BJ (cell line): ENCODE results near the gene MKRN3. TPM values are rescaled to one million over a fixed set of nuclear protein-coding genes. Genes with fewer than 3 reads are reported as not detected.

Experiments used
- CTCF ChIA-PET: fragments of 350-600 bp; formaldehyde crosslinking; extraction: SDS; loops from one replicate; lab custom pipeline; 2021; ENCODE audit warnings: antibody characterized with exemption, inconsistent platforms; lab: Yijun Ruan, JAX
- POLR2A ChIA-PET: fragments of 300-600 bp; sonication (Branson Sonifier 250); formaldehyde crosslinking; extraction: SDS; loops from one replicate; lab custom pipeline; 2021; ENCODE audit warnings: antibody characterized with exemption; lab: Charles Lee
- DNase-seq: peaks from one replicate; pipeline ENCODE4 v3.0.0-alpha.2; 2011; ENCODE audit warnings: low read depth
- H3K27me3 ChIP-seq: 2 replicates; pipeline ENCODE4 v1.6.0; 2011; ENCODE audit warnings: low read length; ENCODE audit not compliant: control insufficient read depth, insufficient read depth
- H3K36me3 ChIP-seq: 2 replicates; pipeline ENCODE4 v1.5.1; 2011; ENCODE audit warnings: low read length; ENCODE audit not compliant: control insufficient read depth, insufficient read depth
- H3K4me3 ChIP-seq: 2 replicates; pipeline ENCODE4 v1.5.1; 2011; ENCODE audit warnings: low read depth, mild to moderate bottlenecking, control low read depth, low read length
- CTCF ChIP-seq: IDR thresholded peaks from 2 replicates; pipeline ENCODE4 v1.5.1; 2011; ENCODE audit warnings: low read depth, mild to moderate bottlenecking, control low read depth, inconsistent platforms, low read length, moderate library complexity; ENCODE audit not compliant: insufficient read depth
- polyA plus RNA-seq: library from polyadenylated mRNA; depleted of rRNA; stranded (reverse); fragments of >200 nt; gene quantifications from 2 replicates; pipeline ENCODE4 v1.2.3, GENCODE V29; 2011; rRNA removed
- small RNA-seq: library from RNA; depleted of rRNA; stranded (forward); fragments of <200 nt; gene quantifications from one replicate; pipeline ENCODE3, GENCODE V24; 2012; ENCODE audit warnings: low replicate concordance, low read depth; ENCODE audit not compliant: insufficient read length

MKRN3 gene
- polyA plus RNA-seq, 1 experiment = 0.34 TPM

- Histone ChIP-seq H3K4me3 (no peak overlapping the region), H3K27me3 (no peaks in the 10 kb centered on the region), H3K36me3 (no peaks in the 10 kb centered on the region)
- no peak for TF ChIP-seq CTCF
- DNase-seq = no peak
- POLR2A ChIA-PET = no interaction called here
- CTCF ChIA-PET = no interaction called here
Measured at GRCh38 chr15:23616536-23616935, 51.1 kb downstream of the MKRN3 start.

Small RNA genes lying within 50 kb of the gene (small RNA-seq; reads per million reads assigned to genes)
- not detected for gene MIR4508

Other genes starting within 250 kb of the MKRN3 start
- not detected in 2 replicates for gene GOLGA6L26, start 231.5 kb upstream of the MKRN3 start, polyA plus RNA-seq
- gene GOLGA8S, start 210.9 kb upstream of the MKRN3 start, polyA plus RNA-seq = 0.01 and 0.04 TPM in 2 replicates
- gene GOLGA6L2, start 118.4 kb upstream of the MKRN3 start, polyA plus RNA-seq = not detected in 2 replicates
- 0.02 and 0.04 TPM in 2 replicates for gene MAGEL2, start 82.2 kb downstream of the MKRN3 start, polyA plus RNA-seq
- gene NDN, start 121.6 kb downstream of the MKRN3 start, polyA plus RNA-seq = 44.8 and 49.7 TPM in 2 replicates